HL-60 (cell line): ENCODE data around the gene CAMTA1.

Experiments used
- DNase-seq, 2 experiments: peaks; one replicate each; pipeline ENCODE4 v3.0.0-alpha.2; 2010 to 2020; ENCODE audit warnings: low read depth in 1 of 2, low spot score in 1 of 2
- H3K27ac ChIP-seq: fragments of 250-450 bp; sonication (Bioruptor Pico); replicated peaks from 2 replicates; pipeline ENCODE4 v1.5.1; 2020; ENCODE audit warnings: mild to moderate bottlenecking, moderate library complexity
- H3K27me3 ChIP-seq: fragments of 250-450 bp; sonication (Bioruptor Pico); 2 replicates; pipeline ENCODE4 v1.5.1; 2021; ENCODE audit warnings: mild to moderate bottlenecking, moderate library complexity; ENCODE audit not compliant: insufficient read depth, poor library complexity, severe bottlenecking
- H3K4me3 ChIP-seq: replicated peaks from 2 replicates; pipeline ENCODE4 v1.5.1; 2011; ENCODE audit warnings: mild to moderate bottlenecking, control low read depth, low read length; ENCODE audit not compliant: insufficient read depth
- CTCF ChIP-seq: IDR thresholded peaks from one replicate; pipeline ENCODE4 v1.5.1; 2011; ENCODE audit warnings: low read length, control low read depth, inconsistent platforms; ENCODE audit not compliant: insufficient read depth
- GABPA ChIP-seq: IDR thresholded peaks from 2 replicates; pipeline ENCODE4 v1.6.1; 2012; ENCODE audit warnings: low read depth
- POLR2AphosphoS5 ChIP-seq: IDR thresholded peaks from 2 replicates; pipeline ENCODE4 v1.6.1; 2012; ENCODE audit warnings: low read depth
- REST ChIP-seq: IDR thresholded peaks from 2 replicates; pipeline ENCODE4 v1.6.1; 2012; ENCODE audit warnings: low read depth; ENCODE audit not compliant: insufficient replicate concordance
- SPI1 ChIP-seq: IDR thresholded peaks from 2 replicates; pipeline ENCODE4 v1.6.1; 2012; ENCODE audit warnings: low read depth, mild to moderate bottlenecking, borderline replicate concordance

CAMTA1 gene

GRCh38 chr1:7587773-7588456, 802.7 kb downstream of the CAMTA1 start:
- H3K27ac ChIP-seq, result no peak overlapping the region
- no peaks in the 10 kb centered on the region for H3K27me3 ChIP-seq
- no peak for DNase-seq
- TF ChIP-seq SPI1 (no peak), REST (no peak), CTCF (no peak), POLR2AphosphoS5 (no peak), GABPA (no peak)
- H3K4me3 ChIP-seq, result no peak overlapping the region

GRCh38 chr1:7588457-7588827, 803.2 kb downstream of the CAMTA1 start:
- Histone ChIP-seq H3K4me3 (no peak overlapping the region), H3K27me3 (no peaks in the 10 kb centered on the region), H3K27ac (no peak overlapping the region)
- TF ChIP-seq POLR2AphosphoS5, result no peak
- TF ChIP-seq SPI1, result no peak
- TF ChIP-seq CTCF, result no peak
- no peak for TF ChIP-seq GABPA
- no peak for TF ChIP-seq REST
- DNase-seq, result no peak

GRCh38 chr1:7589080-7589735, 804.0 kb downstream of the CAMTA1 start:
- no peak overlapping the region for H3K27ac ChIP-seq
- no peak for DNase-seq
- H3K27me3 ChIP-seq, result no peaks in the 10 kb centered on the region
- no peak for TF ChIP-seq POLR2AphosphoS5
- no peak for TF ChIP-seq SPI1
- no peak for TF ChIP-seq GABPA
- no peak for TF ChIP-seq CTCF
- no peak overlapping the region for H3K4me3 ChIP-seq
